K562 (cell line): Measurements from ENCODE around the gene CZIB. TPM values are rescaled to one million over a fixed set of nuclear protein-coding genes. Genes with fewer than 3 reads are reported as not detected.

Experiments
- ARID3A ChIP-seq: IDR thresholded peaks from 2 replicates; pipeline ENCODE4 v1.6.1; 2012; ENCODE audit warnings: low read depth, low read length, improper control_type of control experiment, borderline replicate concordance
- CHCHD3 ChIP-seq: fragments of 250-450 bp; sonication (Bioruptor Pico); IDR thresholded peaks from 2 replicates; pipeline ENCODE4 v2.1.2; 2022; ENCODE audit warnings: mild to moderate bottlenecking
- GATAD2A ChIP-seq: fragments of 450-650 bp; IDR thresholded peaks from 2 replicates; pipeline ENCODE4 v1.6.1; 2017
- HLTF ChIP-seq: fragments of 450-650 bp; IDR thresholded peaks from 2 replicates; pipeline ENCODE4 v1.6.1; 2016
- KLF6 ChIP-seq: fragments of 250-450 bp; sonication (Bioruptor Pico); IDR thresholded peaks from 2 replicates; pipeline ENCODE4 v1.4.0; 2020; ENCODE audit warnings: mild to moderate bottlenecking, moderate library complexity, borderline replicate concordance
- MBD1 ChIP-seq: fragments of 250-450 bp; sonication (Bioruptor Pico); IDR thresholded peaks from 2 replicates; pipeline ENCODE4 v1.8.0; 2022; ENCODE audit warnings: inconsistent platforms
- NCOR1 ChIP-seq: fragments of 450-650 bp; IDR thresholded peaks from 2 replicates; pipeline ENCODE4 v1.6.1; 2016; ENCODE audit warnings: mild to moderate bottlenecking, moderate library complexity
- POLR2AphosphoS5 ChIP-seq: IDR thresholded peaks from 2 replicates; pipeline ENCODE4 v1.6.1; 2011; ENCODE audit warnings: mild to moderate bottlenecking, low read depth, low read length, moderate library complexity; ENCODE audit not compliant: control insufficient read depth, insufficient read depth
- PURB ChIP-seq: sonication (generic); formaldehyde crosslinking; IDR thresholded peaks from 2 replicates; pipeline ENCODE4 v1.9.0; 2021; ENCODE audit warnings: low read depth, mild to moderate bottlenecking, missing genetic modification reagents
- SRSF1 ChIP-seq: fragments of 200-400 bp; formaldehyde crosslinking; IDR thresholded peaks from 2 replicates; pipeline ENCODE4 v1.6.1; 2017; ENCODE audit warnings: mild to moderate bottlenecking, low read depth, low read length, moderate library complexity
- TFAP4 ChIP-seq: sonication (generic); formaldehyde crosslinking; IDR thresholded peaks from 2 replicates; pipeline ENCODE4 v1.8.0; 2022; ENCODE audit warnings: missing genetic modification reagents, mild to moderate bottlenecking, moderate library complexity, borderline replicate concordance
- TSHZ1 ChIP-seq: fragments of 250-450 bp; sonication (Bioruptor Pico); IDR thresholded peaks from 2 replicates; pipeline ENCODE4 v1.4.0; 2020; ENCODE audit warnings: mild to moderate bottlenecking, moderate library complexity
- ZNF175 ChIP-seq: fragments of 200-800 bp; sonication (Bioruptor generic); IDR thresholded peaks from 2 replicates; pipeline ENCODE4 v1.6.1; 2016; ENCODE audit warnings: low read depth, mild to moderate bottlenecking, missing genetic modification characterization, missing compliant biosample characterization
- ZNF431 ChIP-seq: sonication (generic); formaldehyde crosslinking; IDR thresholded peaks from 2 replicates; pipeline ENCODE4 v1.8.0; 2022; ENCODE audit warnings: mild to moderate bottlenecking, missing genetic modification reagents
- ZNF639 ChIP-seq, 2 experiments: fragments of 200-800 bp in 1 of 2; sonication (Bioruptor generic) in 1 of 2; sonication (generic) in 1 of 2; formaldehyde crosslinking in 1 of 2; IDR thresholded peaks in 1 of 2; conservative IDR thresholded peaks in 1 of 2; 2 replicates each; pipeline versions ENCODE4 v1.5.0 to v1.6.1; 2016 to 2020; ENCODE audit warnings: missing compliant biosample characterization in 1 of 2, missing genetic modification characterization in 1 of 2, missing genetic modification reagents in 1 of 2
- ZSCAN29 ChIP-seq: fragments of 450-650 bp; IDR thresholded peaks from 2 replicates; pipeline ENCODE4 v1.6.1; 2017
- polyA plus RNA-seq, 8 experiments: library from polyadenylated mRNA; depleted of rRNA in 4 of 8; stranded (reverse) in 5 of 8; unstranded in 3 of 8; fragments of >200 nt; fragmentation: Nextera tagmentation in 2 of 8; fragmentation: Illumina TruSeq in 1 of 8; extraction: Ambion mirVana in 2 of 8; extraction: Trizol in 1 of 8; gene quantifications; 2 replicates each; pipeline versions ENCODE4 v1.2.1 to v1.2.3, GENCODE V29; 2011 to 2014; ENCODE audit warnings: inconsistent platforms in 1 of 8, missing spikeins in 1 of 8
- total RNA-seq, 7 experiments: library from RNA; depleted of rRNA in 6 of 7; stranded (reverse); fragments of >200 nt in 6 of 7; fragmentation: Illumina TruSeq in 2 of 7; extraction: Trizol in 2 of 7; gene quantifications; 2 replicates each; pipeline versions ENCODE4 v1.2.1 to v1.2.3, GENCODE V29; 2011 to 2021; ENCODE audit warnings: low replicate concordance in 1 of 7

CZIB gene
- total and polyA plus RNA-seq, 9 of the 15 experiments (the other 6 are each of a cell fraction or from before 2014, with no cell fraction given) = 52.6 to 111 (median 80.0) TPM

- TF ChIP-seq ZNF639 (CRISPR knock-in tag; conservative IDR thresholded peaks at IDR 0.05 in 1 of 2, IDR thresholded peaks at IDR 0.05 in 1 of 2) = no peak
- TF ChIP-seq TSHZ1 = no peak
- no peak for TF ChIP-seq SRSF1
- TF ChIP-seq KLF6 = peak; percentile 69; the same call in 1 of the 2 replicates
- TF ChIP-seq PURB (CRISPR knock-in tag) = no peak
- TF ChIP-seq ZNF175 (CRISPR knock-in tag) = peak; percentile 25; the same call in 1 of the 2 replicates
- TF ChIP-seq TFAP4 = peak; percentile 92
- no peak for TF ChIP-seq ZNF431 (CRISPR knock-in tag)
- TF ChIP-seq ARID3A = 0 out of 2 replicates have a peak, but pooled peaks have one; percentile 22
- TF ChIP-seq NCOR1 = peak; percentile 34
- no peak; the same call in 1 of the 2 replicates for TF ChIP-seq GATAD2A
- no peak for TF ChIP-seq CHCHD3 (CRISPR knock-in tag)
- peak; percentile 82 for TF ChIP-seq HLTF
- TF ChIP-seq ZSCAN29 = no peak
- TF ChIP-seq POLR2AphosphoS5 = peak; percentile 84; the same call in 1 of the 2 replicates
- TF ChIP-seq MBD1 = no peak
Observed at GRCh38 chr1:53220171-53220961, at the start of gene CZIB (continued).
